ENCODE data around the gene TRMT10C.

Gene TRMT10C

DNA sequence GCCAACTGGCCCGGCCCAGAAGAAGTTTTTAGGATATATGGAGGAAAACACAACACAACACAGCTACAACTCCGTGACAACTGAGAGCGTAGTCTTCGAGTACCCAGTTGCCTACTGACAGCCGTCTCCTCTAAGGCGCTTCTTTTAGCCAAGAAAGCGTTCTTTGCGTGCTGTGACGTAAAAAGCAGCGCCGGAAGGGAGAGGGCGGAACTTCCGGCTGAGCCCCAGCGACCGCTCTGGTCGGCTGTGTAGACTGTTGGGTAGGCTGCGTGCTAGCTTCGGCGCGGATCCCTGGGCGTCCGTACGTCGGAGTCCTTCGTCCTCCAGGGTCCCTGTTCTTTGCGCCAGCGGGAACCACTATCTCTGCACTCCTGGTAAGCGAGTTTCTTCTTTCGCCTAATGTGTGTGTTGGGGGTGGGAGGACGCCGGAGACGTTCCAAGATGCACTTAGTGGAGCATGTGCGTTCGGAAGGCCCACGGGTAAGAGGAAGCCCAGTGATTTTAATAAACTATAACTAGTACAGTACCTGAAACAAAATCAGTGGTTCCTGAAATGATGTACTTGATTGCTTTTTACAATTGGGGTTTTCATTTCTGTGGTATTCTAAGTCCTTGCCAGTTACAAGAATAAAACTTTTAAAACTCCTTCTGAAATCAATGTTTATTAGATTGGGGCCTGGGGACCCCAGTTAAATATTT lies at the start of gene TRMT10C:
Gene TRMT10C (plus strand): TSS at position 239 of the 699 bp plus-strand sequence. CDS start 2,914 bp downstream, outside the sequence.
- peak; percentile 99 for ATAC-seq
- TF ChIP-seq, protein P1, sequence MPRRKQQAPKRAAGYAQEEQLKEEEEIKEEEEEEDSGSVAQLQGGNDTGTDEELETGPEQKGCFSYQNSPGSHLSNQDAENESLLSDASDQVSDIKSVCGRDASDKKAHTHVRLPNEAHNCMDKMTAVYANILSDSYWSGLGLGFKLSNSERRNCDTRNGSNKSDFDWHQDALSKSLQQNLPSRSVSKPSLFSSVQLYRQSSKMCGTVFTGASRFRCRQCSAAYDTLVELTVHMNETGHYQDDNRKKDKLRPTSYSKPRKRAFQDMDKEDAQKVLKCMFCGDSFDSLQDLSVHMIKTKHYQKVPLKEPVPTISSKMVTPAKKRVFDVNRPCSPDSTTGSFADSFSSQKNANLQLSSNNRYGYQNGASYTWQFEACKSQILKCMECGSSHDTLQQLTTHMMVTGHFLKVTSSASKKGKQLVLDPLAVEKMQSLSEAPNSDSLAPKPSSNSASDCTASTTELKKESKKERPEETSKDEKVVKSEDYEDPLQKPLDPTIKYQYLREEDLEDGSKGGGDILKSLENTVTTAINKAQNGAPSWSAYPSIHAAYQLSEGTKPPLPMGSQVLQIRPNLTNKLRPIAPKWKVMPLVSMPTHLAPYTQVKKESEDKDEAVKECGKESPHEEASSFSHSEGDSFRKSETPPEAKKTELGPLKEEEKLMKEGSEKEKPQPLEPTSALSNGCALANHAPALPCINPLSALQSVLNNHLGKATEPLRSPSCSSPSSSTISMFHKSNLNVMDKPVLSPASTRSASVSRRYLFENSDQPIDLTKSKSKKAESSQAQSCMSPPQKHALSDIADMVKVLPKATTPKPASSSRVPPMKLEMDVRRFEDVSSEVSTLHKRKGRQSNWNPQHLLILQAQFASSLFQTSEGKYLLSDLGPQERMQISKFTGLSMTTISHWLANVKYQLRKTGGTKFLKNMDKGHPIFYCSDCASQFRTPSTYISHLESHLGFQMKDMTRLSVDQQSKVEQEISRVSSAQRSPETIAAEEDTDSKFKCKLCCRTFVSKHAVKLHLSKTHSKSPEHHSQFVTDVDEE (CRISPR knock-in tag; IDR thresholded peaks at IDR 0.05), result peak; percentile 11; the same call in 1 of the 2 replicates
- TF ChIP-seq ARNTL (CRISPR knock-in tag; IDR thresholded peaks at IDR 0.05; ENCODE audit: borderline replicate concordance, low read depth) (no peak), TCF4 (CRISPR knock-in tag; IDR thresholded peaks at IDR 0.05; ENCODE audit: borderline replicate concordance) (no peak), ZC3H10 (CRISPR knock-in tag; IDR thresholded peaks at IDR 0.05) (no peak)

DNA sequence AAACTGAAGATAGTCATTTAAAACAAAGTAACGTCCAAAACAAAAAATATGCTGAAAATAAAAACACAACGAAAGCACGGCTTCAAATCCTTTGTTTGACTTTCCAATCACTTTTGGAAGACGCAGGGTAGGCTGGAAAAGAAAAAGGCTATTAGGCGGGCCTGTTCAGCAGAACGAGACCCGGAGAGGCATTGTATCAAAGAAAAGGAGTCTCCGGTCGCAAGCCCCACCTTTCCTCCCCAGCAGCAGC lies 49.3 kb upstream of the TRMT10C start:
- TF ChIP-seq TOX (CRISPR knock-in tag; IDR thresholded peaks at IDR 0.05; ENCODE audit: borderline replicate concordance), result no peak
- TF ChIP-seq RARB (CRISPR knock-in tag; IDR thresholded peaks at IDR 0.05), result no peak
- no peak for TF ChIP-seq ZNF8 (CRISPR knock-in tag; IDR thresholded peaks at IDR 0.05)
- no peak for TF ChIP-seq TCF4 (CRISPR knock-in tag; IDR thresholded peaks at IDR 0.05; ENCODE audit: borderline replicate concordance)
- TF ChIP-seq CSDC2 (CRISPR knock-in tag; IDR thresholded peaks at IDR 0.05), result no peak
- TF ChIP-seq, protein P1 (CRISPR knock-in tag; IDR thresholded peaks at IDR 0.05), result no peak
- no peak for TF ChIP-seq ZNF565 (CRISPR knock-in tag; conservative IDR thresholded peaks at IDR 0.05; ENCODE audit: low read depth)
- no peak for TF ChIP-seq ISL1 (CRISPR knock-in tag; IDR thresholded peaks at IDR 0.05)
- no peak for TF ChIP-seq SNAI2 (CRISPR knock-in tag; IDR thresholded peaks at IDR 0.05)
- TF ChIP-seq, protein P2, sequence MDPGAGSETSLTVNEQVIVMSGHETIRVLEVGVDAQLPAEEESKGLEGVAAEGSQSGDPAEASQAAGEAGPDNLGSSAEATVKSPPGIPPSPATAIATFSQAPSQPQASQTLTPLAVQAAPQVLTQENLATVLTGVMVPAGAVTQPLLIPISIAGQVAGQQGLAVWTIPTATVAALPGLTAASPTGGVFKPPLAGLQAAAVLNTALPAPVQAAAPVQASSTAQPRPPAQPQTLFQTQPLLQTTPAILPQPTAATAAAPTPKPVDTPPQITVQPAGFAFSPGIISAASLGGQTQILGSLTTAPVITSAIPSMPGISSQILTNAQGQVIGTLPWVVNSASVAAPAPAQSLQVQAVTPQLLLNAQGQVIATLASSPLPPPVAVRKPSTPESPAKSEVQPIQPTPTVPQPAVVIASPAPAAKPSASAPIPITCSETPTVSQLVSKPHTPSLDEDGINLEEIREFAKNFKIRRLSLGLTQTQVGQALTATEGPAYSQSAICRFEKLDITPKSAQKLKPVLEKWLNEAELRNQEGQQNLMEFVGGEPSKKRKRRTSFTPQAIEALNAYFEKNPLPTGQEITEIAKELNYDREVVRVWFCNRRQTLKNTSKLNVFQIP (CRISPR knock-in tag; IDR thresholded peaks at IDR 0.05; ENCODE audit: borderline replicate concordance, low read depth), result no peak
- TF ChIP-seq ZC3H10 (CRISPR knock-in tag; IDR thresholded peaks at IDR 0.05), result no peak
- TF ChIP-seq, protein P3, sequence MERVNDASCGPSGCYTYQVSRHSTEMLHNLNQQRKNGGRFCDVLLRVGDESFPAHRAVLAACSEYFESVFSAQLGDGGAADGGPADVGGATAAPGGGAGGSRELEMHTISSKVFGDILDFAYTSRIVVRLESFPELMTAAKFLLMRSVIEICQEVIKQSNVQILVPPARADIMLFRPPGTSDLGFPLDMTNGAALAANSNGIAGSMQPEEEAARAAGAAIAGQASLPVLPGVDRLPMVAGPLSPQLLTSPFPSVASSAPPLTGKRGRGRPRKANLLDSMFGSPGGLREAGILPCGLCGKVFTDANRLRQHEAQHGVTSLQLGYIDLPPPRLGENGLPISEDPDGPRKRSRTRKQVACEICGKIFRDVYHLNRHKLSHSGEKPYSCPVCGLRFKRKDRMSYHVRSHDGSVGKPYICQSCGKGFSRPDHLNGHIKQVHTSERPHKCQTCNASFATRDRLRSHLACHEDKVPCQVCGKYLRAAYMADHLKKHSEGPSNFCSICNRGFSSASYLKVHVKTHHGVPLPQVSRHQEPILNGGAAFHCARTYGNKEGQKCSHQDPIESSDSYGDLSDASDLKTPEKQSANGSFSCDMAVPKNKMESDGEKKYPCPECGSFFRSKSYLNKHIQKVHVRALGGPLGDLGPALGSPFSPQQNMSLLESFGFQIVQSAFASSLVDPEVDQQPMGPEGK (CRISPR knock-in tag; IDR thresholded peaks at IDR 0.05; ENCODE audit: borderline replicate concordance), result no peak
- TF ChIP-seq BACH2 (CRISPR knock-in tag; IDR thresholded peaks at IDR 0.05; ENCODE audit: borderline replicate concordance), result no peak
- no peak for TF ChIP-seq PPARA (CRISPR knock-in tag; IDR thresholded peaks at IDR 0.05; ENCODE audit: borderline replicate concordance)
- TF ChIP-seq, protein P4, sequence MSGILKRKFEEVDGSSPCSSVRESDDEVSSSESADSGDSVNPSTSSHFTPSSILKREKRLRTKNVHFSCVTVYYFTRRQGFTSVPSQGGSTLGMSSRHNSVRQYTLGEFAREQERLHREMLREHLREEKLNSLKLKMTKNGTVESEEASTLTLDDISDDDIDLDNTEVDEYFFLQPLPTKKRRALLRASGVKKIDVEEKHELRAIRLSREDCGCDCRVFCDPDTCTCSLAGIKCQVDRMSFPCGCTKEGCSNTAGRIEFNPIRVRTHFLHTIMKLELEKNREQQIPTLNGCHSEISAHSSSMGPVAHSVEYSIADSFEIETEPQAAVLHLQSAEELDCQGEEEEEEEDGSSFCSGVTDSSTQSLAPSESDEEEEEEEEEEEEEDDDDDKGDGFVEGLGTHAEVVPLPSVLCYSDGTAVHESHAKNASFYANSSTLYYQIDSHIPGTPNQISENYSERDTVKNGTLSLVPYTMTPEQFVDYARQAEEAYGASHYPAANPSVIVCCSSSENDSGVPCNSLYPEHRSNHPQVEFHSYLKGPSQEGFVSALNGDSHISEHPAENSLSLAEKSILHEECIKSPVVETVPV (CRISPR knock-in tag; IDR thresholded peaks at IDR 0.05), result no peak
- peak; percentile 61 for ATAC-seq

DNA sequence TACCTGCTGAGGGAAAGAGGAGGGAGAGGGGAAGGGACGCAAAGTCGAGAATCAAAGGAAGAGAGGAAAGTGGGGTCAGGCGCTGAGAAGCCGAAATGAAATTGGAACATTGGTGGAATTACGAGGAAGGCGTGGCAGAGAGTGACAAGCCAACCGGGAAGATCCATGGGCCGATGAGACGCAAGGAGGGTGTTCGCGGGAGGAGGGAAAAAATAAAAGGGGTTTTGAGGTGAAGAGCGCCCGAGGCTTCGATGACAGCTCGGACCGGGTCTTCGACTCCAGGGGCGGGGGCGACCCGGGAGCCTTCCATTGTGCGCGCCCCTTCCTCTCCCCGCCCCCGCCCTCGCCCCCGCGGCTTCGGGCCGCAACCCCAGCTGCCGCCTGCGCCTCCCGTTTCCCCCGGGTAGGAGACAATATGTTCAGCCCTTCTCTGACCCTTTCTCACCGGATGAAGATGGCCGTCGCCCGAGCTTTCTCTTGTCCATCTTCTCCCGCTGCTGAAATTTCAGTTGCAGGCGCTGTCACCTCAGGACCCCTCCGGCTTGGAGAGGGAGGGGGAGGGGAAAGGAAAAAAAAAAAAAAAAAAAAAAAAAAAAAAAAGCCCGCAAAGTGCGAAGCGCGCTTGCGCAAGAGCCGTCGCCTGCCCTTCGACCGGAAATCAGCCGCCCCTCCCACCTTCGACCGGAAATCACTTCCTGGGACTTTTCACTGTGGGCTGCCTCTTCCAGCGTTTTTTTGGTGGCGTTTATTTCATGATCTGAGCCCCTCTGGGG lies 48.8 kb upstream of the TRMT10C start, which contains the start of gene SENP7:
Gene SENP7 (minus strand): TSS at position 567 of the 773 bp plus-strand sequence. CDS start 82 bp downstream, at position 485.
- no peak for TF ChIP-seq OSR1 (CRISPR knock-in tag; IDR thresholded peaks at IDR 0.05)
- TF ChIP-seq ARNTL (CRISPR knock-in tag; IDR thresholded peaks at IDR 0.05; ENCODE audit: borderline replicate concordance, low read depth), result no peak
- TF ChIP-seq CSDC2 (CRISPR knock-in tag; IDR thresholded peaks at IDR 0.05), result no peak
- TF ChIP-seq ZC3H10 (CRISPR knock-in tag; IDR thresholded peaks at IDR 0.05), result no peak
- TF ChIP-seq, protein P4 (CRISPR knock-in tag; IDR thresholded peaks at IDR 0.05), result no peak
- ATAC-seq, result peak; percentile 90

All from SK-N-SH treated with all-trans-retinoic acid at 6 μM for 48 hours (cell line).